Trophoblast cell (in vitro differentiated cells and primary cell): ENCODE results near the gene THOC6.

Experiments used
- DNase-seq, 2 donors: peaks; one replicate each; pipeline ENCODE4 v3.0.0-alpha.2; 2016
- H2AFZ ChIP-seq: 2 replicates; pipeline ENCODE4 v1.6.1; 2013; ENCODE audit warnings: low read length, moderate library complexity, mild to moderate bottlenecking; ENCODE audit not compliant: insufficient read depth, poor library complexity
- H2AK5ac ChIP-seq: 2 replicates; pipeline ENCODE4 v1.6.1; 2013; ENCODE audit warnings: mild to moderate bottlenecking, low read length
- H2BK120ac ChIP-seq: 2 replicates; pipeline ENCODE4 v1.6.1; 2013; ENCODE audit warnings: low read length, mild to moderate bottlenecking, moderate library complexity; ENCODE audit not compliant: insufficient read depth, poor library complexity
- H2BK12ac ChIP-seq: 2 replicates; pipeline ENCODE4 v1.6.1; 2013; ENCODE audit warnings: mild to moderate bottlenecking, low read length, moderate library complexity
- H2BK5ac ChIP-seq: 2 replicates; pipeline ENCODE4 v1.6.1; 2013; ENCODE audit warnings: low read length, low read depth, moderate library complexity, mild to moderate bottlenecking; ENCODE audit not compliant: poor library complexity
- H3K14ac ChIP-seq: 2 replicates; pipeline ENCODE4 v1.6.1; 2013; ENCODE audit warnings: mild to moderate bottlenecking, low read length
- H3K18ac ChIP-seq: 2 replicates; pipeline ENCODE4 v1.6.1; 2013; ENCODE audit warnings: mild to moderate bottlenecking, low read length
- H3K23ac ChIP-seq: 2 replicates; pipeline ENCODE4 v1.6.1; 2013; ENCODE audit warnings: low read length
- H3K27ac ChIP-seq: 2 replicates; pipeline ENCODE4 v1.5.1; 2013; ENCODE audit warnings: low read depth, mild to moderate bottlenecking, inconsistent platforms, low read length, moderate library complexity
- H3K27me3 ChIP-seq: 2 replicates; pipeline ENCODE4 v1.6.1; 2013; ENCODE audit warnings: inconsistent platforms, mild to moderate bottlenecking, low read length, moderate library complexity; ENCODE audit not compliant: insufficient read depth
- H3K36me3 ChIP-seq, 2 experiments: 1 replicate in 1 of 2; 2 replicates in 1 of 2; pipeline ENCODE4 v1.6.1; 2013; ENCODE audit warnings: low read length in 2 of 2, mild to moderate bottlenecking in 2 of 2, moderate library complexity in 1 of 2; ENCODE audit not compliant: insufficient read depth in 2 of 2, control insufficient read depth in 1 of 2
- H3K4ac ChIP-seq: 2 replicates; pipeline ENCODE4 v1.6.1; 2013; ENCODE audit warnings: low read depth, mild to moderate bottlenecking, low read length, moderate library complexity
- H3K4me1 ChIP-seq, 2 experiments: 1 replicate in 1 of 2; 2 replicates in 1 of 2; pipeline ENCODE4 v1.6.1; 2013; ENCODE audit warnings: low read length in 2 of 2, mild to moderate bottlenecking in 2 of 2, moderate library complexity in 1 of 2; ENCODE audit not compliant: insufficient read depth in 2 of 2, control insufficient read depth in 1 of 2
- H3K4me2 ChIP-seq: 2 replicates; pipeline ENCODE4 v1.6.1; 2013; ENCODE audit warnings: inconsistent platforms, mild to moderate bottlenecking, low read length, moderate library complexity
- H3K4me3 ChIP-seq: 2 replicates; pipeline ENCODE4 v1.5.1; 2013; ENCODE audit warnings: mild to moderate bottlenecking, low read depth, low read length, inconsistent platforms
- H3K79me1 ChIP-seq: one replicate; pipeline ENCODE4 v1.6.1; 2013; ENCODE audit warnings: low read length
- H3K79me2 ChIP-seq: 2 replicates; pipeline ENCODE4 v1.6.1; 2013; ENCODE audit warnings: low read length, mild to moderate bottlenecking; ENCODE audit not compliant: control insufficient read depth, insufficient read depth, poor library complexity
- H3K9ac ChIP-seq: 2 replicates; pipeline ENCODE4 v1.6.1; 2013; ENCODE audit warnings: mild to moderate bottlenecking, low read length
- H3K9me3 ChIP-seq: 2 replicates; pipeline ENCODE4 v1.6.1; 2013; ENCODE audit warnings: low read depth, mild to moderate bottlenecking, control low read depth, inconsistent platforms, low read length; ENCODE audit not compliant: insufficient read depth
- H4K12ac ChIP-seq: 2 replicates; pipeline ENCODE4 v1.6.1; 2013; ENCODE audit warnings: low read depth, mild to moderate bottlenecking, low read length, moderate library complexity
- H4K8ac ChIP-seq: 2 replicates; pipeline ENCODE4 v1.6.1; 2013; ENCODE audit warnings: low read depth, mild to moderate bottlenecking, low read length, moderate library complexity
- H4K91ac ChIP-seq: one replicate; pipeline ENCODE4 v1.6.1; 2013; ENCODE audit warnings: low read depth, mild to moderate bottlenecking, low read length, moderate library complexity
- WGBS: extraction: QIAGEN DNeasy Blood & Tissue Kit; methylation state at CpG from one replicate; pipeline ENCODE4 v1.1.7; 2013; ENCODE audit warnings: missing lambda C conversion rate; ENCODE audit not compliant: insufficient read length, insufficient coverage; ENCODE audit errors: extremely low coverage; 5-methylcytosine and 5-hydroxymethylcytosine counted together

The THOC6 gene

DNA sequence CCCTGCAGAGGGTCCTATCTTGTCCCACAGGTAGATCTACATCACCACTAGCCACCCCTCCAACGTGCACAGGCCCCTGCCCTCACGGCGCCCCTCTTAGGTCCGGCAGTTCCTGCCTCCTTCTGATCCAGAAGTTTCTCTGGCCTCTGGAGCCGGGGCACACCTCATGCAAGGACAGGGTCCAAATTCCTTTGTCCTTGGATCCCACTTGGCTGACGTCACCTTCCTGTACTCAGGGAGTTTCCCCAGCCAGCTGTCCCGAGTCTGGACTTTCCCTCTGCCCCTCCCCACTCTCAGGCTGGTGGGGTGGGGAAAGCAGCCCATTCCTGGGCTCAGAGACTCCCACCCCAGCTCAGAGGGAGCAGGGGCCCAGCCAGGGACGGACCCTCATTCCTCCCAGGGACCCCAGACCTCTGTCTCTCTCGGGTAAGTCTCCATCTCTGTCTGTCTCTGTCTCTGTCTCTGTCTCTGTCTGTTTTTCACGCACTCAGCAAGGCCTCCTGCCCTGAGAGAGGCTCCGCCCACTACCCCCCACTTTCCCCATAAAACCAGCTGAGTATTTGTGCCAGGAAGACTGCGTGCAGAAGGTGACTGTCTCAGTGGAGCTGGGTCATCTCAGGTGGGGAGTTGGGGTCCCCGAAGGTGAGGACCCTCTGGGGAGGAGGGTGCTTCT, 41.4 kb downstream of the THOC6 start, which contains the start of gene IL32:
Gene IL32 (plus strand): TSS at position 572 of the 673 bp plus-strand sequence. CDS start 172 bp downstream, outside the sequence.
- Histone ChIP-seq H3K4ac (no peak within 1 kb of the TSS), H2AK5ac (no peak within 1 kb of the TSS), H2BK5ac (no peak within 1 kb of the TSS)

DNA sequence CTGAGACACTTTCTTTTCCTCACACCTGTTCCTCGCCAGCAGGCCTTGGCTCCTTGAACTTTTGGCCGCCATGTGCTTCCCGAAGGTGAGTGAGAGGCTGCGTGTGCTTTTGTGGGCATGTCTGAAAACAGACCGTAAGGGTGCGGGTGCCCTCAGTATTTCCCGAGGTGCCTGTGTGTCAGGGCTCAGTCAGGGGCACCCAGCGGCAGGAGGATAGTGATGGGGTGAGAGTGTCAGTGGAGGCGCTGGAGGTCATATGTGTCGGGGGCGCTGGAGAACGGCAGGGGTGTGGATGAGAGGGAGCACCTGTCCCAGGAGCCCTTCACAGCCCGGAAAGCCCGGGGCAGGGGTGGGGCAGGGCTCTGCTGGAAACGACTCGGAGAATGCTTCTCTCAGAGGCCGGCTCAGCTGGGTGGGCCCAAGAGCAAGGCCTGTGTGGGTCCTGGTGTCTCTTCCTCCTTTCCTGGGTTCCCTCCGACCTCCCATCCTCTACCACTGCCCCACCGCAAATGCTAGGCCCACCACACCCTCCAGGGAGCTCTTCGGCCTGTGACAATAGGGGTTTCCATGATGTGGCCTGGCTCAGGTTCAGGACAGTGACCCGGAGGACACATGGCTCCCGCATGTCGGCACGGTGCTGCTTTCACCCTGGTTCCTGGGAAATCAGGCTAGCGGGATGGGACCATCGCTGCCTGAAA, 42.1 kb downstream of the THOC6 start:
- Histone ChIP-seq H2AK5ac (no peak overlapping the region), H4K8ac (peak overlapping the region; percentile 2), H2BK5ac (no peak overlapping the region), H3K36me3 (no peaks in the 10 kb centered on the region), H2BK120ac (peak overlapping the region; percentile 4), H3K18ac (no peak overlapping the region), H3K4me2 (no peak overlapping the region), H3K4me1 (peaks cover 5 to 8% of the 10 kb centered on the region in 2 experiments), H3K14ac (no peak overlapping the region), H3K4ac (no peak overlapping the region), H3K27me3 (no peaks in the 10 kb centered on the region), H3K79me2 (no peaks in the 10 kb centered on the region), H4K12ac (peak overlapping the region; percentile 27), H2BK12ac (no peak overlapping the region), H3K4me3 (no peak overlapping the region), H3K9ac (no peak overlapping the region), H3K79me1 (no peaks in the 10 kb centered on the region), H3K27ac (no peak overlapping the region), H4K91ac (peak overlapping the region; percentile 21), H3K23ac (no peak overlapping the region), H2AFZ (no peak overlapping the region), H3K9me3 (no peaks in the 10 kb centered on the region)
- WGBS: no CpG with 5 or more reads among the region's 26 CpGs
- no peak for DNase-seq

More for the DNA sequence above, 41.4 kb downstream of the THOC6 start, which contains the start of gene IL32:
- Histone ChIP-seq H3K4me1 (peaks cover 5 to 8% of the 10 kb centered on the region in 2 experiments), H3K4me2 (no peak within 1 kb of the TSS), H2BK120ac (peak within 1 kb of the TSS; percentile 9), H4K12ac (peak within 1 kb of the TSS; percentile 27), H2AFZ (no peak within 1 kb of the TSS), H3K27me3 (no peaks in the 10 kb centered on the region), H3K27ac (no peak within 1 kb of the TSS), H3K79me1 (no peaks in the 10 kb centered on the region), H4K91ac (peak within 1 kb of the TSS; percentile 59), H2BK12ac (peak within 1 kb of the TSS; percentile 1), H4K8ac (peak within 1 kb of the TSS; percentile 32), H3K18ac (no peak within 1 kb of the TSS), H3K14ac (peak within 1 kb of the TSS; percentile 23), H3K9ac (no peak within 1 kb of the TSS), H3K23ac (no peak within 1 kb of the TSS), H3K4me3 (no peak within 1 kb of the TSS), H3K9me3 (no peaks in the 10 kb centered on the region), H3K79me2 (no peaks in the 10 kb centered on the region), H3K36me3 (no peaks in the 10 kb centered on the region)
- peak in 1 of 2 donors; percentile 47 for DNase-seq
- WGBS: no CpG with 5 or more reads among the region's 13 CpGs

DNA sequence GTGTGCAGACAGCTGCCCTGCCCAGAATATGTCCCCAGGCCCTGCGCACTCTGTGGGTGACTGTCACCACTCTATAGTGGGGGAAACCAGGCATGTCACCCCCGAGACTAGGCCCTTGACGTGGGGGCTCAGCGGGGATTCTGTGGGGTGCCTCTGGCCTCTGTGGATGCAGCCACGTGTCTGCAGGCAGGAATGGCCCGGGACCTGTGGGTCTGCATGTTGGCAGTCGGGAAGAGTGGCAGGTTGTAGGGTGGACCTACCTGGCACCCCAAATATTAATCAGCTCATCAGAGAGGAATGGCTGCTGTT, 42.6 kb downstream of the THOC6 start:
- H3K14ac ChIP-seq: no peak overlapping the region
- H4K8ac ChIP-seq: no peak overlapping the region
- H3K79me2 ChIP-seq: no peaks in the 10 kb centered on the region
- no peak overlapping the region for H2AK5ac ChIP-seq
- H3K4me1 ChIP-seq: peaks cover 5 to 8% of the 10 kb centered on the region in 2 experiments
- DNase-seq: no peak
- WGBS: no CpG with 5 or more reads among the region's 7 CpGs
- H3K9ac ChIP-seq: no peak overlapping the region
- H3K18ac ChIP-seq: no peak overlapping the region
- no peak overlapping the region for H3K23ac ChIP-seq
- H2AFZ ChIP-seq: no peak overlapping the region
- H4K91ac ChIP-seq: no peak overlapping the region
- no peak overlapping the region for H3K4me3 ChIP-seq
- H3K79me1 ChIP-seq: no peaks in the 10 kb centered on the region
- no peak overlapping the region for H4K12ac ChIP-seq
- H3K4ac ChIP-seq: no peak overlapping the region
- H3K27ac ChIP-seq: no peak overlapping the region
- no peaks in the 10 kb centered on the region for H3K27me3 ChIP-seq
- no peaks in the 10 kb centered on the region for H3K9me3 ChIP-seq
- H3K36me3 ChIP-seq: no peaks in the 10 kb centered on the region
- no peak overlapping the region for H2BK12ac ChIP-seq
- H3K4me2 ChIP-seq: no peak overlapping the region
- no peak overlapping the region for H2BK120ac ChIP-seq
- no peak overlapping the region for H2BK5ac ChIP-seq

DNA sequence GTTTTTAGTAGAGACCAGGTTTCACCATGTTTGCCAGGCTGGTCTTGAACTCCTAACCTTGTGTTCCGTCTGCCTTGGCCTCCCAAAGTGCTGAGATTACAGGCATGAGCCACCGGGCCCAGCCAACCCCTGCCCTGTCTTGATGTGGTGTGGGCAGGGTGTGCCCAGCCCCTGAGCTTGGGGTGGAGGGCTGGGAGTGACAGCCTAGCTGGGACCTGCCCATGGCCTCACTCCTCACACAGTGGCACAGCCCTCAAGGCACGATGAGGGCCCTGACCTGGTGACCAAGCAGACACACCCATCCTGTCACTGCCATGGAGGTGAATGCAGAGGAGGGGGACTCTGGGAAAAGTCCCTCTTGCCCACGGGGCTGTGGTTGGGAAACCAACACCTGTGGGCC, 44.7 kb downstream of the THOC6 start:
- no CpG with 5 or more reads among the region's 4 CpGs for WGBS
- no peak overlapping the region for H2AK5ac ChIP-seq
- no peak for DNase-seq
- no peak overlapping the region for H3K9ac ChIP-seq
- no peaks in the 10 kb centered on the region for H3K36me3 ChIP-seq
- no peak overlapping the region for H3K27ac ChIP-seq
- no peak overlapping the region for H4K8ac ChIP-seq
- H3K18ac ChIP-seq: no peak overlapping the region
- H4K91ac ChIP-seq: no peak overlapping the region
- H3K79me1 ChIP-seq: no peaks in the 10 kb centered on the region
- H2AFZ ChIP-seq: no peak overlapping the region
- H3K4me3 ChIP-seq: no peak overlapping the region
- H3K4me2 ChIP-seq: no peak overlapping the region
- no peak overlapping the region for H3K14ac ChIP-seq
- H3K27me3 ChIP-seq: no peaks in the 10 kb centered on the region
- peaks cover 5 to 8% of the 10 kb centered on the region in 2 experiments for H3K4me1 ChIP-seq
- no peaks in the 10 kb centered on the region for H3K9me3 ChIP-seq
- no peak overlapping the region for H2BK120ac ChIP-seq
- H3K4ac ChIP-seq: no peak overlapping the region
- no peak overlapping the region for H2BK5ac ChIP-seq
- H2BK12ac ChIP-seq: no peak overlapping the region
- no peak overlapping the region for H4K12ac ChIP-seq
- no peak overlapping the region for H3K23ac ChIP-seq
- no peaks in the 10 kb centered on the region for H3K79me2 ChIP-seq
